Skeletal muscle satellite cell (primary cell): ENCODE data around the gene DIAPH2.

Experiments
- H3K27me3 ChIP-seq: 2 replicates; pipeline ENCODE4 v1.7.0; 2013; ENCODE audit warnings: low read length; ENCODE audit not compliant: control insufficient read depth, insufficient read depth
- H3K36me3 ChIP-seq: 2 replicates; pipeline ENCODE4 v1.7.0; 2013; ENCODE audit warnings: mild to moderate bottlenecking, control low read depth, low read length; ENCODE audit not compliant: insufficient read depth
- H3K4me1 ChIP-seq: 2 replicates; pipeline ENCODE4 v1.7.0; 2013; ENCODE audit warnings: low read length; ENCODE audit not compliant: control insufficient read depth, insufficient read depth
- H3K4me2 ChIP-seq: 2 replicates; pipeline ENCODE4 v1.7.0; 2013; ENCODE audit warnings: mild to moderate bottlenecking, low read length
- H3K4me3 ChIP-seq: 2 replicates; pipeline ENCODE4 v1.7.0; 2013; ENCODE audit warnings: low read length
- H3K9ac ChIP-seq: 2 replicates; pipeline ENCODE4 v1.7.0; 2013; ENCODE audit warnings: mild to moderate bottlenecking, low read depth, low read length, moderate library complexity
- H3K9me3 ChIP-seq: replicated peaks from 2 replicates; pipeline ENCODE4 v1.7.0; 2013; ENCODE audit warnings: mild to moderate bottlenecking, control low read depth, low read length

Gene DIAPH2

GRCh38 chrX:97060020-97060419, 375.4 kb downstream of the DIAPH2 start:
- H3K4me1 ChIP-seq, result no peaks in the 10 kb centered on the region
- H3K36me3 ChIP-seq, result no peaks in the 10 kb centered on the region
- no peak overlapping the region for H3K4me2 ChIP-seq
- H3K9me3 ChIP-seq, result no peaks in the 10 kb centered on the region
- H3K9ac ChIP-seq, result no peak overlapping the region
- H3K4me3 ChIP-seq, result no peak overlapping the region
- no peaks in the 10 kb centered on the region for H3K27me3 ChIP-seq

GRCh38 chrX:97065066-97065465, 380.4 kb downstream of the DIAPH2 start:
- no peaks in the 10 kb centered on the region for H3K27me3 ChIP-seq
- H3K36me3 ChIP-seq, result no peaks in the 10 kb centered on the region
- no peaks in the 10 kb centered on the region for H3K4me1 ChIP-seq
- no peak overlapping the region for H3K9ac ChIP-seq
- no peak overlapping the region for H3K4me2 ChIP-seq
- H3K4me3 ChIP-seq, result no peak overlapping the region
- no peaks in the 10 kb centered on the region for H3K9me3 ChIP-seq

- Histone ChIP-seq H3K9me3 (no peaks in the 10 kb centered on the region), H3K4me1 (peaks cover 5% of the 10 kb centered on the region), H3K4me2 (no peak overlapping the region), H3K27me3 (no peaks in the 10 kb centered on the region), H3K4me3 (no peak overlapping the region), H3K36me3 (no peaks in the 10 kb centered on the region), H3K9ac (no peak overlapping the region)
Measured at GRCh38 chrX:97065973-97066372, 381.3 kb downstream of the DIAPH2 start.

- Histone ChIP-seq H3K4me2 (no peak overlapping the region), H3K9me3 (no peaks in the 10 kb centered on the region), H3K27me3 (no peaks in the 10 kb centered on the region), H3K4me1 (peaks cover 5% of the 10 kb centered on the region), H3K36me3 (no peaks in the 10 kb centered on the region), H3K9ac (no peak overlapping the region), H3K4me3 (no peak overlapping the region)
Measured at GRCh38 chrX:97066381-97066780, 381.7 kb downstream of the DIAPH2 start.

GRCh38 chrX:97070346-97070745, 385.7 kb downstream of the DIAPH2 start:
- H3K4me2 ChIP-seq, result no peak overlapping the region
- no peaks in the 10 kb centered on the region for H3K36me3 ChIP-seq
- H3K27me3 ChIP-seq, result no peaks in the 10 kb centered on the region
- peaks cover 5% of the 10 kb centered on the region for H3K4me1 ChIP-seq
- no peaks in the 10 kb centered on the region for H3K9me3 ChIP-seq
- H3K9ac ChIP-seq, result no peak overlapping the region
- no peak overlapping the region for H3K4me3 ChIP-seq

- Histone ChIP-seq H3K4me1 (peaks cover 5% of the 10 kb centered on the region), H3K27me3 (no peaks in the 10 kb centered on the region), H3K4me2 (no peak overlapping the region), H3K9ac (no peak overlapping the region), H3K9me3 (no peaks in the 10 kb centered on the region), H3K4me3 (no peak overlapping the region), H3K36me3 (no peaks in the 10 kb centered on the region)
Measured at GRCh38 chrX:97074400-97074799, 389.8 kb downstream of the DIAPH2 start.

- Histone ChIP-seq H3K4me1 (no peaks in the 10 kb centered on the region), H3K9ac (no peak overlapping the region), H3K4me3 (no peak overlapping the region)
Measured at GRCh38 chrX:97089116-97089515, 404.5 kb downstream of the DIAPH2 start.

GRCh38 chrX:97096385-97096784, 411.7 kb downstream of the DIAPH2 start:
- Histone ChIP-seq H3K4me1 (no peaks in the 10 kb centered on the region), H3K27me3 (no peaks in the 10 kb centered on the region), H3K4me3 (no peak overlapping the region), H3K4me2 (no peak overlapping the region), H3K9ac (no peak overlapping the region), H3K9me3 (no peaks in the 10 kb centered on the region), H3K36me3 (no peaks in the 10 kb centered on the region)

More at GRCh38 chrX:97089116-97089515, 404.5 kb downstream of the DIAPH2 start:
- Histone ChIP-seq H3K9me3 (no peaks in the 10 kb centered on the region), H3K27me3 (no peaks in the 10 kb centered on the region), H3K36me3 (no peaks in the 10 kb centered on the region), H3K4me2 (no peak overlapping the region)

GRCh38 chrX:97102938-97103337, 418.3 kb downstream of the DIAPH2 start:
- Histone ChIP-seq H3K4me1 (no peaks in the 10 kb centered on the region), H3K9me3 (no peaks in the 10 kb centered on the region), H3K9ac (no peak overlapping the region), H3K27me3 (no peaks in the 10 kb centered on the region), H3K36me3 (no peaks in the 10 kb centered on the region), H3K4me2 (no peak overlapping the region), H3K4me3 (no peak overlapping the region)

- H3K4me1 ChIP-seq, result no peaks in the 10 kb centered on the region
- no peaks in the 10 kb centered on the region for H3K9me3 ChIP-seq
- no peak overlapping the region for H3K4me2 ChIP-seq
- no peak overlapping the region for H3K9ac ChIP-seq
- H3K36me3 ChIP-seq, result no peaks in the 10 kb centered on the region
- no peaks in the 10 kb centered on the region for H3K27me3 ChIP-seq
- no peak overlapping the region for H3K4me3 ChIP-seq
Measured at GRCh38 chrX:97109730-97110129, 425.1 kb downstream of the DIAPH2 start.

GRCh38 chrX:97117572-97117971, 432.9 kb downstream of the DIAPH2 start:
- Histone ChIP-seq H3K9me3 (no peaks in the 10 kb centered on the region), H3K4me1 (no peaks in the 10 kb centered on the region), H3K4me2 (no peak overlapping the region), H3K27me3 (no peaks in the 10 kb centered on the region), H3K36me3 (no peaks in the 10 kb centered on the region), H3K9ac (no peak overlapping the region), H3K4me3 (no peak overlapping the region)

- H3K4me1 ChIP-seq, result no peaks in the 10 kb centered on the region
- H3K4me3 ChIP-seq, result no peak overlapping the region
- H3K9ac ChIP-seq, result no peak overlapping the region
- no peaks in the 10 kb centered on the region for H3K27me3 ChIP-seq
- H3K9me3 ChIP-seq, result no peaks in the 10 kb centered on the region
- no peak overlapping the region for H3K4me2 ChIP-seq
- no peaks in the 10 kb centered on the region for H3K36me3 ChIP-seq
Measured at GRCh38 chrX:97119474-97120109, 434.9 kb downstream of the DIAPH2 start.
